DMS153 treated with DMSO at 0.1 percent for 48 hours (cell line): ENCODE results near the gene PUS7.
"Not testable (repeated sequence)": the region's sequence is repeated elsewhere in the genome, so short reads cannot be mapped to it uniquely, and the experiment has no call there.

Experiments
- DNase-seq: peaks from one replicate; lab custom pipeline; 2025; ENCODE audit not compliant: unreplicated experiment; lab: John Stamatoyannopoulos, UW

PUS7 gene

GRCh38 chr7:105521717-105522463 is at the start of gene PUS7:
Gene PUS7 (minus strand): TSS chr7:105522271. CDS start chr7:105508512, 13,759 bp downstream.
- peak; percentile 82 for DNase-seq

GRCh38 chr7:105567821-105568220 is 45.8 kb upstream of the PUS7 start:
- DNase-seq = no peak

DNA sequence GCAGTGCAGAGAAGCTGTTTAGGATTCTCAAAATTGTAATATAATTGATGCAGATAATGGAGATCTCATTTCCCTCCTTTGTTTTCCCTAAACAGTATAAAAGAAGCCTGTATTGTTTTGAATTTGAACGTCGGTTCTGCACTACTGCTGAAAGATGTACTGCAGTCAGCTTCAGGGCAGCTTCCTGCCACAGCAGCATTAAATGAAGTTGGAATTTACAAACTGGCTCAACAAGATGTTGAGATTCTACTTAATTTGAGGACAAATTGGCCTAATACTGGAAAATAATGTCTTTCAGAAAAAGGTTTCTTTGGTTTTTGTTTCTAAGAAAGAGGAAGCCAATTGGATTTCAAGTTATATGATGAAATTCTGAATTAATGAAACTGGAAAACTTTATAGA is 45.0 kb upstream of the PUS7 start:
- DNase-seq = no peak

DNA sequence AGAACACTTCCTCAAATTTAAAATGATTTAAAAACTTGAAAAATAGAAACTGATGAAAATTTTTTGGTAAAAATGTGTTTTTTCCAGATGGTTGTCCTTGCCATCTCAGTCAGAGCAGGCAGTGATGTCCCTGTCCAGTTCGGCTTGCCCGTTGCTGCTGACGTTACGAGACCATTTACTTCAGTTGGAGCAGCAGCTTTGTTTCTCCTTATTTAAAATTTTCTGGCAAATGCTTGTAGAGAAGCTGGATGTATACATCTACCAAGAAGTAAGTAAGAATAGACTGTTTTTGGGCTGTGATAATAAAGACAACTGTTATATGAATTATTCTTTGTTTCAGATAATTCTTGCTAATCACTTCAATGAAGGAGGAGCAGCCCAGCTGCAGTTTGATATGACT is 43.1 kb upstream of the PUS7 start:
- DNase-seq = no peak

GRCh38 chr7:105559926-105560325 is 37.9 kb upstream of the PUS7 start:
- no peak for DNase-seq

GRCh38 chr7:105538339-105538738 is 16.3 kb upstream of the PUS7 start:
- DNase-seq = no peak

DNA sequence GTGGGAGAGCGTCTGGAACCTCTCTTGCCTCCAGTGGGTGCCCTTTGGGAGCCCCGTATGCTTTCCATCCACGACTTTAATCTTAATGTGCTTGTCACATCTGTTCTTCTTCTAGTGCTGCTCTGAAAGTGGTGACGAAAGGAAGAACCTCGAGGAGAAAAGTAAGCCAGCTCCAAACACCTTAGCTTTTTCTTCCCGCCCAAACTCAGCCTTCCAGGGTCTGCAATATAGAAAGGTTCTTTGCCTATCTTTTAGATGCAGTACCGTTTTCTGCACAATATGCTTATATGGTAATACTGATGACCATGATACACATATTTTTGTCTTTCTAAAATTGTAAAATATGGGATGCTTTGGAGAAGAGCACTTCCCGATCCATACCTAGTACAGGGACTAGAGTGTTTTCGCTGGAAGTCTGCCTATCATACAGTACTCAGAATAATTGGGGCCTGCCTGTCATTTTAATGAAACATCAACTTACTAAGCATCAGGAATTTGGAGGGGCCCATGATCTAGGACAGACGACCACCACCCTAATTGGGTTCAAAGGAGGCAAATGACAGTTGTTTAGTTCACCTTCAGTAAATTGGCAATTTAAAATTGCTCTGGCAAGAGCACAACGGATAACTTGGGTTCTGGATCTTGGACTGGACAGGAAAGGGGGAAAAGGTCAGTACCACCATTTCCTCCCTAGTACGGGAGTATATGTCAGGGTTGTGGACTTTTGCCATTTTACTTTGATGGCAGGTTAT is 10.8 kb upstream of the PUS7 start:
- no peak for DNase-seq

DNA sequence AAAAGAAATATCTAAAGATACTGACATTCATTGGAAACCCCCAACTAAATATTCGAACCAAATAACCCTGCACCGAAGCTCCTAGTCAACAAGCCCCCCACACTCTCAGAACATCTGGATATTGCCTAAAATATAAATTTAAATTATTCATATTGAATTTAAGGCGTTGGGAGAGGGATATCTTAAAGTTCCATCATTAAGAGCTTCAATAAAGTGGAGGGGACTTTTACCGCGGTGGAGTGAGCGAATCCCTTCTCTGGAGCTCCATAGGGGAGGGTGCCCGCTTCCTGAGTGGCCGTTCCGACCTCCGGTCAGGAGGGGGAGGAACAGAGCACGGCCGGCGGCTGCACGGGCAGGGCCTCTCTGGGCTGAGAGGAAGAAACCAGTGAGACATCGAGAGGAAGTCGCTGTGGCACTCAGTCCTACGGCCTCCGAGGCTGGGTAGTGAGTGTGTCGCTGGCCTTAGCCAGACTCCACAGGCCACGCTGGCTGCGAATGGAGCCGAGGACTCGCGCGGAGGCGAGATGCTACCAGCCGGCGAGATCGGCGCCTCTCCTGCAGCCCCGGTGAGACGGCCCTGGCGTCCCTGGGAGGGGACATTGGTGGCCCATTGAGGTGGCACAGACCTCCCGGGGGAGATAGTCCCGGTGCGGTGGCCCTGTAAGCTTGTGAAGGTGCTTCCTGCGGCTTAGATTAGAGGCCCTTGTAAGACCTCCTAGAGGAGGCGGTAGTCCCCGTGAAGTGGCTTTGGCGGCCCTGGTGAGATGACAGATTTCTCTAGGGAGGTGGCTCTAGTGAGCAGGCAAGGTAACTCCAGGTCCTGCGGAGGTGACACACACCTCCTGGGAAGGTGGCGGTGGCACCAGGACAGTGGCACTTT is 10.0 kb upstream of the PUS7 start, which contains the start of gene RINT1:
Gene RINT1, plus strand, starts transcription at position 410 of the 880 bp plus-strand sequence. Its CDS starts 115 bp downstream, at position 525.
- peak; percentile 91 for DNase-seq

- no peak for DNase-seq
Measured at GRCh38 chr7:105530546-105530945, 8.5 kb upstream of the PUS7 start.

- DNase-seq = no peak
Measured at GRCh38 chr7:105530126-105530525, 8.1 kb upstream of the PUS7 start.

- DNase-seq = not testable (repeated sequence)
Measured at GRCh38 chr7:105527737-105528136, 5.7 kb upstream of the PUS7 start.

GRCh38 chr7:105524840-105525239 is 2.8 kb upstream of the PUS7 start:
- DNase-seq = no peak

GRCh38 chr7:105524423-105524822 is 2.4 kb upstream of the PUS7 start:
- DNase-seq = not testable (repeated sequence)

- DNase-seq = peak; percentile 55
Measured at GRCh38 chr7:105521027-105521716, 899 bp downstream of the PUS7 start.

DNA sequence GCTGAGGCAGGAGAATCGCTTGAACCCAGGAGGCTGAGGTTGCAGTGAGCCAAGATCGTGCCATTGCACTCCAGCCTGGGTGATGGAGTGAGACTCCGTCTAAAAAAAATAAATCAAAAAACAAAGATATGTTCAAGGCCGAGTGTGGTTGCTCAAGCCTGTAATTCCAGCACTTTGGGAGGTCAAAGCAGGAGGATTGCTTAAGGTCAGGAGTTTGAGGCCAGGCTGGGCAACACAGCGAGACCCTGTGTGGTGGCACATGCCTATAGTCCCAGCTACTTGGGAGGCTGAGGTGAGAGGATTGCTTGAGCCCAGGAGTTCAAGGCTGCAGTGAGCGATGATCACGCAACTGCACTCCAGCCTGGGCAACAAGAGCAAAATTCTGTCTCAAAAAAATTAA is 1.5 kb downstream of the PUS7 start:
- not testable (repeated sequence) for DNase-seq

GRCh38 chr7:105519353-105519752 is 2.7 kb downstream of the PUS7 start:
- DNase-seq = no peak

GRCh38 chr7:105515610-105516009 is 6.5 kb downstream of the PUS7 start:
- DNase-seq = not testable (repeated sequence)

- no peak for DNase-seq
Measured at GRCh38 chr7:105512926-105513526, 9.0 kb downstream of the PUS7 start.

DNA sequence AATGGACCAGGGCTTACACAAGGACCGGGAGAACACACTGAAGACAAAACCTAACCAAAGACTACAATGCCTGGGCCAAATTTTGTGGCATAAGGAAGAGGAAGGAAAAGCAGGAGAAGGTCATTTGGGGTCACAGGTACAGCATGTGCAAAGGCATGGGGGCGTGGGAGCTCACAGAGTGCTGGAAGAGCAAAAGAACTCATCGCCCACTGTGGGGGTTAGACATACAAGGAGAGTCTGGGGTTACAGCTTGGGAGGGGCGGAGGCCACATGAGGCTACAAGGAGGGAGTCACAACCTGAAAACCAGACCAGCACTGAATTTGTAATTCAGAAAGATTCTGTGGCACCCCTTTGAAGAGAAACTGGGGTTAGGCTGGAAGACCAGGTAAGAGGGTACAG is 9.7 kb downstream of the PUS7 start:
- DNase-seq = no peak

- no peak for DNase-seq
Measured at GRCh38 chr7:105502173-105502572, 19.9 kb downstream of the PUS7 start.
